Large intestine (tissue), 3 donors: ENCODE data around the gene OR52E6. TPM values are rescaled to one million over a fixed set of nuclear protein-coding genes. Genes with fewer than 3 reads are reported as not detected.

ENCODE experiments used
- DNase-seq, 2 donors: peaks; one replicate each; pipeline versions ENCODE4 v3.0.0 to v3.0.0-alpha.2; 2013
- H3K27ac ChIP-seq: one replicate; pipeline ENCODE4 v1.5.1; 2013; ENCODE audit warnings: low read length
- H3K27me3 ChIP-seq: 2 replicates; pipeline ENCODE4 v1.6.1; 2013; ENCODE audit warnings: low read length; ENCODE audit not compliant: control insufficient read depth, insufficient read depth
- H3K36me3 ChIP-seq: 2 replicates; pipeline ENCODE4 v1.6.1; 2013; ENCODE audit warnings: low read length; ENCODE audit not compliant: control insufficient read depth, insufficient read depth
- H3K4me1 ChIP-seq: one replicate; pipeline ENCODE4 v1.6.1; 2013; ENCODE audit warnings: low read length; ENCODE audit not compliant: control insufficient read depth, insufficient read depth
- H3K4me3 ChIP-seq: one replicate; pipeline ENCODE4 v1.5.1; 2013; ENCODE audit warnings: low read length
- H3K9me3 ChIP-seq: one replicate; pipeline ENCODE4 v1.6.1; 2013; ENCODE audit warnings: mild to moderate bottlenecking, low read depth, low read length, moderate library complexity; ENCODE audit not compliant: control insufficient read depth
- WGBS: methylation state at CpG from one replicate; pipeline ENCODE4 v1.1.5; 2013; ENCODE audit warnings: low lambda C conversion rate; ENCODE audit not compliant: insufficient coverage; 5-methylcytosine and 5-hydroxymethylcytosine counted together
- polyA plus RNA-seq: library from polyadenylated mRNA; unstranded; fragments of 120-200 nt; gene quantifications from one replicate; pipeline ENCODE4 v1.2.1, GENCODE V29; 2013

OR52E6 gene
- polyA plus RNA-seq, 1 donor: not detected

DNA sequence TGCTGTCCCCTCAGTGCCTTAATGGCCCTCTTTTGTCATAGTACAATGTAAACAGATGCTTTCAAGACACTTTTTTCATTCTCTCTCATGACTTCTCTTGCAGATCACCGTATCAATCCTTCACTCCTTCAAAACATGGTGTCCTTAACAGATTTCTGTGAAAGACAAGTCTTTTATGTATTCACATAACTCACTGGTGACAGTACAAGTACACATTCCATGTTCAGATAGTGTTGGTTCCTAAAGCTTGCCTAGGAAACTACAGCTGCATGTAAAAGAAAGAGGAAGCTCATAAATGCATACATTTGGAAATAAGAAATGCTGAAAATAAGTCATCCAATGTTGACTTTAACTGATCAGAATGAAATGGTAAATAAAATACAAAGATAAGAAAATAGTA lies 5.0 kb upstream of the OR52E6 start:
- Histone ChIP-seq H3K27me3 (no peaks in the 10 kb centered on the region), H3K4me1 (no peaks in the 10 kb centered on the region), H3K36me3 (no peaks in the 10 kb centered on the region), H3K9me3 (no peaks in the 10 kb centered on the region), H3K27ac (no peak overlapping the region), H3K4me3 (no peak overlapping the region)
- 83% methylated on average over 1 of the region's 1 CpG for WGBS
- DNase-seq: no peak

DNA sequence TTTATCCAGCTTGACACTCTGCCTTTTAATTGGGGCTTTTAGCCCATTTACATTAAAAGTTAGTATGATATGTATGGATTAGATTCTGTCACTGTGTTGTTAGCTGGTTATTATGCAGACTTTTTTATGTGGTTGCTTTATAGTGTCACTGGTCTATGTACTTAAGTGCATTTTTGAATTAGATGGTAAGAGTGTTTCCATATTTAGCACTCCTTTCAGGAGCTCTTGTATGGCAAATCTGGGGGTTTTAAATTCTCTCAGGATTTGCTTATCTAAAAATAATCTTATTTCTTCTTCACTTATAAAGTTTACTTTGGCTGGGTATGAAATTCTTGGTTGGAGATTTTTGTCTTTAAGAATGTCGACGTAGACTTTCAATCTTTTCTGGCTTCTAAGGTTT lies 4.0 kb downstream of the OR52E6 start:
- 87% methylated on average over 2 of the region's 2 CpGs for whole genome bisulfite sequencing
- H3K27ac ChIP-seq: no peak overlapping the region
- no peak for DNase-seq
- no peaks in the 10 kb centered on the region for H3K27me3 ChIP-seq
- H3K36me3 ChIP-seq: no peaks in the 10 kb centered on the region
- no peak overlapping the region for H3K4me3 ChIP-seq
- H3K4me1 ChIP-seq: no peaks in the 10 kb centered on the region
- H3K9me3 ChIP-seq: no peaks in the 10 kb centered on the region

DNA sequence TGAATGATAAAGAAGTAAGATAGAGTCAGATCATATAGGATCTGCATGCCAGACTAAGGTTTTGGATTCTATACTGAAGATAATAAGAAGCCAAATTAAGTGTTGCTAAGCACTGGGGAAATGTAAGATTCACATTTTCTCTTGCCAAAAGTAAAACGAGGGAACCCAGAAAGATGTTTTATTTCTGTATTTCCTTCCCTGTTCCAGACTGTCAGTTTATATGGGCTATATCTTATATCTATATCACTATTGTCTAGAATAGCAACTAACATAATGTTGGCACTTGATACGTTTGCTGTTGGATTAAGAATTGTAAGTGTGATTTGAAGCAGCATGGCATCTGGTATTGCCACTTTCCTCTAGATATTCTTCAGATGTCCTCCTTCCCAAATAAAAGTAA lies 8.3 kb downstream of the OR52E6 start:
- H3K4me3 ChIP-seq: no peak overlapping the region
- no peaks in the 10 kb centered on the region for H3K36me3 ChIP-seq
- no peaks in the 10 kb centered on the region for H3K27me3 ChIP-seq
- no CpG with 5 or more reads among the region's 2 CpGs for WGBS
- no peaks in the 10 kb centered on the region for H3K9me3 ChIP-seq
- no peaks in the 10 kb centered on the region for H3K4me1 ChIP-seq
- no peak for DNase-seq
- H3K27ac ChIP-seq: no peak overlapping the region

DNA sequence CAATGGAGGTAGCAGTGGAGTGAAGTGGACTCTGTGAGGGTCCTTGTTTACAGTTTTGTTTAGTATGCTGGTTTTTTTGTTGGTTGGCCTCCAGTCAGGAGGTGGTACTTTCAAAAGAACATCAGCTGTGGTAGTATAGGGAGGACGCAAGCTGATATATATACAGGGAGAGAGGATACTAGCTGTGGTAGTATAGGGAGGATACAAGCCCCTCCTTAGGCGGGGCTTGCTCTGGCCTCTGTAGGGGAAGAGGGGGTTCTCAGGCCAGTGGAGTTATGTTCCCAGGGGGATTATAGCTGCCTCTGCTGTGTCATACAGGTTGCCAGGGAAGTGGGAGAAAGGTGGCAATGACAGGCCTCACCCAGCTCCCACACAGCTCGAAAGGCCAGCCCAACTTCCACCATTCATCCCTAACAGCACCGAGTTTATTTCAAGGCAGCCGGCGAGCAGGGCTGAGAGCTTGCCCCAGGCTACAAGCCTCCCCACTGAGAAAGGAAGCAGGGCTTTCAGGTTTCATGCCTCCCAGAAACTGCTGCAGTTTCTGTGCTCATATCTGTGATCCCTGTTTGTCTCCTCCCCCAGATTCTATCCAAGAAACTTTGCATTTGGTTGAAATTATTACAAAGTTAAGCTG lies 10.4 kb downstream of the OR52E6 start:
- no peaks in the 10 kb centered on the region for H3K9me3 ChIP-seq
- H3K27ac ChIP-seq: no peak overlapping the region
- H3K4me1 ChIP-seq: no peaks in the 10 kb centered on the region
- no peak overlapping the region for H3K4me3 ChIP-seq
- 100% methylated on average over 1 of the region's 6 CpGs for WGBS
- no peak for DNase-seq
- H3K36me3 ChIP-seq: no peaks in the 10 kb centered on the region
- no peaks in the 10 kb centered on the region for H3K27me3 ChIP-seq

DNA sequence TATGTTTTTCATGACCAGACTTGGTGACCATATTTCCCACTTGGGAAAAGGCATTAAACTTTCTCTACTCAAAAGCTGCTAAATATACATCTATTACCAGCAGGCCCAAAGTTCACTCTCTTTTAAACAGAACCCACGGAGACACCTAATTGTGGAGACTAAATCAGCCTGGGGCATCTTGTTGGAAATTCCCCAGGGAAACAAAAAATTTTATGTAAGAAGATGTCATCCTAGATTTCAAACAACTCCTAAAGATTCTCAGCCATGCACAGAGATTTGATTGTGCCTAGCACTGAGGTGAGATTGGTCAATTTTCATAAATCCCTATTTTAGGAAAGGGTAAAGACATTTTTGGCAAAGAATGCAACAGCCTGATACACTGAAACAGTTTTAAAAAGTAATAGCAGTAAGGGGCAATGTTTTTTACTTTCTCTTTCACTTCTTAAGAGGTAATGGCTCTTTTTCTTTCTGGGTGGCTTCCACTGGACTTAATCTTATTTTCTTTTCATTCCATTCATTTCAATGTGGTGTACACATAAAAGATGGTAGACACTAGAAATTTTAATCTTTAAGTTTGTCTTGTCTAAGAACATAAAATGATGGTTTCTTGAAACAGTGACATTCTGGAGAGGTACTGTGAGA lies 23.3 kb downstream of the OR52E6 start:
- WGBS: no CpG with 5 or more reads among the region's 1 CpG
- H3K36me3 ChIP-seq: no peaks in the 10 kb centered on the region
- H3K9me3 ChIP-seq: no peaks in the 10 kb centered on the region
- DNase-seq: no peak
- no peak overlapping the region for H3K27ac ChIP-seq
- no peaks in the 10 kb centered on the region for H3K4me1 ChIP-seq
- H3K4me3 ChIP-seq: no peak overlapping the region
- H3K27me3 ChIP-seq: no peaks in the 10 kb centered on the region

DNA sequence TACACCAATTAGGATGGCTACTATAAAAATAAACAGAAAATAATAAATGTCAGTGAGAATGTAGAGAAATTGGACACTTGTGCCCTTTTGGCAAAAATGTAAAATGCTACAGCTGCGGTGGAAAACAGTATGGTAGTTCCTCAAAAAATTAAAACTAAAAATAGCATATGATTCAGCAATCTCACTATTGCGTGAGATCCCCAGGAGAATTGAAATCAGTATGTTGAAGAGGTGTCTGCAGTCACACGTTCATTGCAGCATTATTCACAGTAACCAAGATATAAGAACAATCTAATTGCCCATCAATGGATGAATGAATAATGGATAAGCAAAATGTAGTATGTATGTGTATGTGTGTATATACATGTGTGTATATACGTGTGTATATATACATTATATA lies 26.2 kb downstream of the OR52E6 start:
- Histone ChIP-seq H3K4me1 (no peaks in the 10 kb centered on the region), H3K27me3 (no peaks in the 10 kb centered on the region), H3K27ac (no peak overlapping the region), H3K36me3 (no peaks in the 10 kb centered on the region), H3K9me3 (no peaks in the 10 kb centered on the region), H3K4me3 (no peak overlapping the region)
- WGBS: 63% methylated on average over 2 of the region's 4 CpGs
- DNase-seq: no peak

DNA sequence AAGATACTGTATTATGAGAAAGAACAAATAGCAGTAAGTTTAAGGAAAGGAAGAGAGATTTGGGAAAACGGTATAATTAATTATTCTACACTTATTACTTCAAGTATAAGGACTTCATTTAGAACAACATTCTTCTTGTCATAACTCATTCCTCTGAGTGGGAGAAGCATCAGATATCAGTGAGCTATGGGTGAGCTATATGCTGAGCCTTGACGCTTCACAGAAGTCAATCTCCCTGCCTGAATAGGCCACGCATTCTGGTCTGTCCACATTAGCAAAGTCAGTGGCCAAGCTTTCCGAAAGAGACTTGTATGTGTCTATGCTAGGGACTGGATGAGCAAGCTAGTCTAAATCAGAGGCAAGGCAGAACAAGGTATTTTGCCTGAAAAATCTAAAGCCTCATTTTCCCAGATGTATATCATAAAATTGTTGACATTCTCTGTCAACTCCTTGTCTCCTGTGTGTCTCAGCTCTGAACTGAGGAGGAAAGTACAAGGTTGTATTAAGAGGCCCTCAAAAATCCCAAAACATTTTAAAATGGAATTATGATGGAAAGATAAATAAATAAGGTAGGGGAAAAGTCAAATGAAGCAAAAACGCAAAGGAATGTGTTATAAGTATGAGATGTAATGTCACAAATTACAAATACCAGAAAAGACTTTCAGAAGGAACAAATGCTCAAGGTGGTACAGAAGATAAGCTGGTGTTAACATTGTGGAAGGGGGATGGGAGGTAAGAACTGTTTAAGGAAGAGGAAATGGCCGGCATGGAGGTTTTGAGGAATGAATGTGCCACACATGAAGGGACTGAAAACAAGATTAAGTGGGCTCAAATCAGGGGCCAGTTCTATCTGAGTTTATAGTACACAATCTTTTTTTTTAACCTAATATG lies 31.5 kb downstream of the OR52E6 start:
- Histone ChIP-seq H3K4me3 (no peak overlapping the region), H3K36me3 (no peaks in the 10 kb centered on the region), H3K27ac (no peak overlapping the region), H3K27me3 (peaks cover 7% of the 10 kb centered on the region), H3K9me3 (no peaks in the 10 kb centered on the region), H3K4me1 (no peaks in the 10 kb centered on the region)
- 72% methylated on average over 3 of the region's 6 CpGs for WGBS
- no peak for DNase-seq

DNA sequence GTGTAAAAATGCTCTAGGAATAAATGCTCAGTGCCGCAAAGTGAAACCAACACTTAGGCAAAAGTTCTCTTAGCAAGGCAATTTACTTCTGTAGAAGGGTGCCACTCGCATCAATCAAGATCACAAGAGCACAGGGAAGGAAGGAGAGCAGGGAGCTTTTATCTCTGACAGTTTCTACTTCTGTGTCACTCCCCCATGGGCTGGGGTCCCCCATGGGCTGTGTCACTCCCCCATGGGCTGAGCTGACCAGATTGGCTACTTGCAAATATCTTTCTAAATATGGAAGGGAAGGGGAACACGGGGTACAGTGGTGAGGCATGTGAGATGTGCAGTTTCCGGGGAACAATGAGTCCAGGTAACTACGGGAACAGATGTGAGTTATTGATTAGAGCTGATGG lies 32.6 kb downstream of the OR52E6 start:
- no peak for DNase-seq
- 64% methylated on average over 3 of the region's 5 CpGs for WGBS

DNA sequence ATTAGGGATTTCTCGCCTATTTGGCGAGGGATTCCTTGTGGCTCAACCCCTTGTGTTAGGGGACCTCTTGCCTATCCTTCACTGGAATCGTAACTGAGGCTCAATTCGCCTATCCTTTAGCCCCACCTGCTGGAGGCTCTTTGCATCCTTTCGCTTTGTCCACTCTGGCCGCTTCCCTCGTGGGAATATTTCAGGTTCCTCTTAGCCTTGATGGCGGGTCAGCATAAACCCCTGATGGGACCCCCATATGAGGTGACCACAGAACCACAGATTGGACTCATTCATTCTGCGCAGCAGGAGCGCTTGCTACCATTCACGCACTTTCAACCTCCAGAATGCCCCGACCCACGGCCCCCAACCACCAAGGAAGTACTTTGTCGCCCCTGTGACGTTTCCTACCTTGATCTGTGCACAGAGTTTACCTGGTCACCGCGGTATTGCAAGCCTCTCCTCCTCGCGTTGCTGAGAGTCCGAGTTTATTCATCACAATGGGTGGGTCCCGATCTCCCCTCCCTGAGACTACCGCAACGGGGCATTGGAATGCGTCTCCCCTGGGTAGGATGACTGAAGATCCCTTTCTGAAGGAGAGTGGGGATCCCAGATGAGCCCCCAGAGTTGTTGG lies 33.1 kb downstream of the OR52E6 start, which contains the start of gene OR52N2:
Gene OR52N2, plus strand, starts transcription at position 425 of the 622 bp plus-strand sequence. CDS start 11,412 bp downstream, outside the sequence.
- Histone ChIP-seq H3K4me3 (peak within 1 kb of the TSS; percentile 17), H3K4me1 (no peaks in the 10 kb centered on the region), H3K9me3 (no peaks in the 10 kb centered on the region), H3K36me3 (no peaks in the 10 kb centered on the region), H3K27ac (no peak within 1 kb of the TSS), H3K27me3 (peaks cover 7% of the 10 kb centered on the region)
- DNase-seq: peak; percentile 51 to 53
- WGBS: no CpG with 5 or more reads among the region's 24 CpGs

More for the DNA sequence above, 32.6 kb downstream of the OR52E6 start:
- Histone ChIP-seq H3K27ac (no peak overlapping the region), H3K4me1 (no peaks in the 10 kb centered on the region), H3K36me3 (no peaks in the 10 kb centered on the region), H3K9me3 (no peaks in the 10 kb centered on the region), H3K27me3 (peaks cover 7% of the 10 kb centered on the region), H3K4me3 (no peak overlapping the region)

DNA sequence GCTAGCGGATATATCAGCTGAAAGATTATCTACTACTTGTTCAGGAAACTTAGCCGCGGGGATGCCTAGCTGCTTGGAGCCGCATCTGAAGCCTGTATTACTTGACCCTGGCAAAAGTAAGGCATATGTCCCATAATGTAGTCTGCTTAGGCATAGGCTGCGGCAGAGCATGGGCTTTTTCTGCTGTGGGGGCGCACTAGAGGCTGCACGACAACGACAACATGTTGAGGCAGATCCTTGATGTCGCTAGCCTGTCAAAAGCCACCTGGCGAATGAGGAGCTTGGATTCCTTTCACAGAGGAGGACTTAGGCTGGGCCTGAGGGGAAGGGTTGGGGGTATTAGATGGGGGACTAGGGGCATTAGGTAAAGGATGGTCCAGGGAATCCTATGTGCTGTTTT lies 34.1 kb downstream of the OR52E6 start:
- Histone ChIP-seq H3K27ac (no peak overlapping the region), H3K27me3 (peaks cover 7% of the 10 kb centered on the region), H3K9me3 (no peaks in the 10 kb centered on the region), H3K4me1 (no peaks in the 10 kb centered on the region), H3K36me3 (no peaks in the 10 kb centered on the region), H3K4me3 (no peak overlapping the region)
- DNase-seq: no peak
- WGBS: no CpG with 5 or more reads among the region's 10 CpGs
